ENCODE data around the gene PPHLN1. TPM values are rescaled to one million over a fixed set of nuclear protein-coding genes. Genes with fewer than 3 reads are reported as not detected.

Gene PPHLN1, protein sequence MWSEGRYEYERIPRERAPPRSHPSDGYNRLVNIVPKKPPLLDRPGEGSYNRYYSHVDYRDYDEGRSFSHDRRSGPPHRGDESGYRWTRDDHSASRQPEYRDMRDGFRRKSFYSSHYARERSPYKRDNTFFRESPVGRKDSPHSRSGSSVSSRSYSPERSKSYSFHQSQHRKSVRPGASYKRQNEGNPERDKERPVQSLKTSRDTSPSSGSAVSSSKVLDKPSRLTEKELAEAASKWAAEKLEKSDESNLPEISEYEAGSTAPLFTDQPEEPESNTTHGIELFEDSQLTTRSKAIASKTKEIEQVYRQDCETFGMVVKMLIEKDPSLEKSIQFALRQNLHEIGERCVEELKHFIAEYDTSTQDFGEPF
- total RNA-seq (ENCODE audit: low replicate concordance): 36.6 and 59.7 TPM in 2 replicates
- long read RNA-seq, full-length matches to known transcripts: 69 of 113 reads
- long read RNA-seq, partial matches to known transcripts: 17 of 113 reads
- long read RNA-seq, other reads (novel, unspliced or antisense): 27 of 113 reads

GRCh38 chr12:42325653-42326474, at the start of gene PPHLN1, which contains the start of gene ZCRB1:
Gene PPHLN1, plus strand, starts transcription at chr12:42326167. Its CDS starts 9,736 bp downstream, at chr12:42335903.
Gene ZCRB1, minus strand, starts transcription at chr12:42326094. Its CDS starts 1,992 bp downstream, at chr12:42324102.
- peak; percentile 82 for DNase-seq (ENCODE audit: extremely low spot score, unreplicated experiment)

GRCh38 chr12:42277396-42278127, 48.4 kb upstream of the PPHLN1 start:
- H3K36me3 Mint-ChIP-seq: no peaks in the 10 kb centered on the region
- no peak overlapping the region for H3K4me3 Mint-ChIP-seq
- TF ChIP-seq, protein P1, sequence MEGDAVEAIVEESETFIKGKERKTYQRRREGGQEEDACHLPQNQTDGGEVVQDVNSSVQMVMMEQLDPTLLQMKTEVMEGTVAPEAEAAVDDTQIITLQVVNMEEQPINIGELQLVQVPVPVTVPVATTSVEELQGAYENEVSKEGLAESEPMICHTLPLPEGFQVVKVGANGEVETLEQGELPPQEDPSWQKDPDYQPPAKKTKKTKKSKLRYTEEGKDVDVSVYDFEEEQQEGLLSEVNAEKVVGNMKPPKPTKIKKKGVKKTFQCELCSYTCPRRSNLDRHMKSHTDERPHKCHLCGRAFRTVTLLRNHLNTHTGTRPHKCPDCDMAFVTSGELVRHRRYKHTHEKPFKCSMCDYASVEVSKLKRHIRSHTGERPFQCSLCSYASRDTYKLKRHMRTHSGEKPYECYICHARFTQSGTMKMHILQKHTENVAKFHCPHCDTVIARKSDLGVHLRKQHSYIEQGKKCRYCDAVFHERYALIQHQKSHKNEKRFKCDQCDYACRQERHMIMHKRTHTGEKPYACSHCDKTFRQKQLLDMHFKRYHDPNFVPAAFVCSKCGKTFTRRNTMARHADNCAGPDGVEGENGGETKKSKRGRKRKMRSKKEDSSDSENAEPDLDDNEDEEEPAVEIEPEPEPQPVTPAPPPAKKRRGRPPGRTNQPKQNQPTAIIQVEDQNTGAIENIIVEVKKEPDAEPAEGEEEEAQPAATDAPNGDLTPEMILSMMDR (conservative IDR thresholded peaks at IDR 0.05): no peak

More at GRCh38 chr12:42325653-42326474, at the start of gene PPHLN1, which contains the start of gene ZCRB1:
- peak within 1 kb of the TSS; percentile 96 for H3K4me3 Mint-ChIP-seq
- TF ChIP-seq, protein P1 (conservative IDR thresholded peaks at IDR 0.05): no peak
- no peaks in the 10 kb centered on the region for H3K27me3 Mint-ChIP-seq
- H3K36me3 Mint-ChIP-seq: peaks cover 10% of the 10 kb centered on the region
- H3K27ac Mint-ChIP-seq: peak within 1 kb of the TSS; percentile 95
- H3K9me3 Mint-ChIP-seq: no peaks in the 10 kb centered on the region
- peaks cover 26% of the 10 kb centered on the region for H3K4me1 Mint-ChIP-seq (ENCODE audit: unreplicated experiment)

DNA sequence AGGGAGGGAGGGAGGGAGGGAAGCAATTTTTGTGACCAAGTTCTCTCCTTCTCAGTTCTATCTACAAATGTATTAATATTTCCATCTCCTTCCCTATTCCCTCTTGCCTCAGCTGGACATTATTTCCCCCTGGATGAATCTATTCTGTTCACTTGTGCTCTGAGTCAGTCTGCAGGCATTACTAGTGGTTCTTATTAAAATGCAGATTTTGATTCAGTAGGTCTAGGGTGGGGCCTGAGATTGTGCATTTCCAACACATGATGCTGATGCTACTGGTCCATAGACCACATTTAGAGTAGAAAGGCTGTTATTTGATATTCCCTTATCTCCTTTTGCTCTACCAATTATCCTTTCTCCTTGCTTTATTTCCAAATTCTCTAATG, 47.8 kb upstream of the PPHLN1 start:
- H3K27ac Mint-ChIP-seq: no peak overlapping the region
- no peaks in the 10 kb centered on the region for H3K27me3 Mint-ChIP-seq
- no peaks in the 10 kb centered on the region for H3K9me3 Mint-ChIP-seq
- DNase-seq (ENCODE audit: extremely low spot score, unreplicated experiment): no peak
- no peaks in the 10 kb centered on the region for H3K36me3 Mint-ChIP-seq
- H3K4me1 Mint-ChIP-seq (ENCODE audit: unreplicated experiment): peaks cover 5% of the 10 kb centered on the region
- no peak overlapping the region for H3K4me3 Mint-ChIP-seq
- TF ChIP-seq, protein P1 (conservative IDR thresholded peaks at IDR 0.05): no peak

More at GRCh38 chr12:42277396-42278127, 48.4 kb upstream of the PPHLN1 start:
- no peaks in the 10 kb centered on the region for H3K27me3 Mint-ChIP-seq
- DNase-seq (ENCODE audit: extremely low spot score, unreplicated experiment): no peak
- H3K27ac Mint-ChIP-seq: no peak overlapping the region
- peaks cover 5% of the 10 kb centered on the region for H3K4me1 Mint-ChIP-seq (ENCODE audit: unreplicated experiment)
- H3K9me3 Mint-ChIP-seq: no peaks in the 10 kb centered on the region

- H3K9me3 Mint-ChIP-seq: no peaks in the 10 kb centered on the region
- DNase-seq (ENCODE audit: extremely low spot score, unreplicated experiment): no peak
- TF ChIP-seq, protein P1 (conservative IDR thresholded peaks at IDR 0.05): no peak
- H3K27me3 Mint-ChIP-seq: no peaks in the 10 kb centered on the region
- no peaks in the 10 kb centered on the region for H3K36me3 Mint-ChIP-seq
- H3K4me3 Mint-ChIP-seq: no peak overlapping the region
- no peak overlapping the region for H3K27ac Mint-ChIP-seq
- H3K4me1 Mint-ChIP-seq (ENCODE audit: unreplicated experiment): peaks cover 5% of the 10 kb centered on the region
These were observed 44.7 kb upstream of the PPHLN1 start for GRCh38 chr12:42281278-42281677.

DNA sequence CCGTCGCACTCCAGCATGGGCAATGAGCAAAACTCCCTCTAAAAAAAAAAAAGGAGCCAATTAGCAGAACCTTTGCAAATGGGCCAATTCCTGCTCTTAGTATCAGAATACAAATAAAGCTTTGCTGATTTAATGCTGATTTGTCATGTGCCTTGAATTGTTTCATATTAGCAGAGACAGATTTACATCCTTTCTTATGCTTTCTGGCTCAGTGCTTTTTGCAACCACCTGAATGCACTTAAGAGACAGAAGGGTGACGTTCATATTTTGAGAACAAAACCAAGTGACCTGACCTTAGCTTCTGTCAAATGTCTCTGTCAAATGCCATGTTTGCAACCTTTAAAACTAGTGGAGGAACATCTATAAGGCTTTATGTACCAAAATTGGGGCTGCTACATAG, 44.1 kb upstream of the PPHLN1 start:
- Mint-ChIP-seq H3K27me3 (no peaks in the 10 kb centered on the region), H3K27ac (no peak overlapping the region), H3K4me1 (ENCODE audit: unreplicated experiment) (peaks cover 5% of the 10 kb centered on the region), H3K4me3 (no peak overlapping the region), H3K9me3 (no peaks in the 10 kb centered on the region), H3K36me3 (no peaks in the 10 kb centered on the region)
- no peak for DNase-seq (ENCODE audit: extremely low spot score, unreplicated experiment)
- TF ChIP-seq, protein P1 (conservative IDR thresholded peaks at IDR 0.05): no peak

Measured in type B pancreatic cell (in vitro differentiated cells).